ENCODE measurements around the gene TTC39C. TPM values are rescaled to one million over a fixed set of nuclear protein-coding genes. Genes with fewer than 3 reads are reported as not detected.

TTC39C gene
- total and polyA plus RNA-seq, 2 donors (not counting 3 experiments of a cell fraction or from before 2014, with no cell fraction given): 0.61 to 6.2 TPM

- ChIA-PET CTCF (interaction anchor here (6.0 kb wide), 1 partner anchor 308 kb away, joined by 276 read pairs; no protein-coding TSS in a partner anchor), POLR2A (no interaction called here)
- no peak overlapping the region for H3K9ac ChIP-seq (replicated peaks; ENCODE audit: extremely low read depth, insufficient read depth, low read length)
- BruUV-seq (replicated peaks): no TSS peak
- H3K9me1 ChIP-seq (replicated peaks; ENCODE audit: control insufficient read depth, extremely low read depth, insufficient read depth, low read length): no peaks in the 10 kb centered on the region
- dilution Hi-C loops (cut with MboI; ENCODE audit: extremely low pct_ligation_motif_present, low sequenced_read_pairs) (no loop called here), intact Hi-C loops (cut with micrococcal nuclease) (no loop called here)
- H3K4me3 ChIP-seq (replicated peaks in 1 of 3; ENCODE audit: insufficient read depth in 1 of 3, low read depth in 1 of 3, low read length in 3 of 3): no peak overlapping the region
- no peaks in the 10 kb centered on the region for H3K79me2 ChIP-seq (ENCODE audit: control insufficient read depth, insufficient read depth, low read length)
- H2AFZ ChIP-seq (ENCODE audit: low read depth, low read length): no peak overlapping the region
- FAIRE-seq (no peak), DNase-seq (ENCODE audit: low read depth, low spot score) (no peak)
- H3K9me3 ChIP-seq (replicated peaks; ENCODE audit: control insufficient read depth, insufficient read depth, low read length): no peaks in the 10 kb centered on the region
- H4K20me1 ChIP-seq (replicated peaks; ENCODE audit: control insufficient read depth, extremely low read depth, insufficient read depth, low read length): no peaks in the 10 kb centered on the region
- no peak overlapping the region for H3K27ac ChIP-seq (ENCODE audit: insufficient read depth, low read depth, low read length)
- no peaks in the 10 kb centered on the region for H3K4me1 ChIP-seq (ENCODE audit: control insufficient read depth, extremely low read depth, insufficient read depth, low read length)
- H3K4me2 ChIP-seq (ENCODE audit: insufficient read depth, low read length): no peak overlapping the region
- H3K27me3 ChIP-seq (ENCODE audit: control insufficient read depth in 2 of 2, insufficient read depth in 2 of 2, low read length in 2 of 2): no peaks in the 10 kb centered on the region
- TF ChIP-seq GATA2 (IDR thresholded peaks at IDR 0.05; ENCODE audit: insufficient read depth, insufficient read length, low read depth, low read length): no peak
- TF ChIP-seq MYC (IDR thresholded peaks at IDR 0.05; ENCODE audit: low read depth, low read length): no peak
- TF ChIP-seq FOS (IDR thresholded peaks at IDR 0.05; ENCODE audit: borderline replicate concordance, insufficient read depth, low read length): no peak
- TF ChIP-seq MAX (IDR thresholded peaks at IDR 0.05; ENCODE audit: insufficient read depth, insufficient read length): no peak
- TF ChIP-seq POLR2AphosphoS5 (IDR thresholded peaks at IDR 0.05; ENCODE audit: insufficient read depth, low read depth, low read length): no peak
- TF ChIP-seq JUN (IDR thresholded peaks at IDR 0.05; ENCODE audit: borderline replicate concordance, insufficient read depth, insufficient read length, low read depth): no peak
- TF ChIP-seq CTCF (IDR thresholded peaks at IDR 0.05; ENCODE audit: extremely low read depth in 1 of 2, insufficient read depth in 1 of 2, low read depth in 1 of 2, low read length in 2 of 2): no peak
- no peak for TF ChIP-seq EZH2 (IDR thresholded peaks at IDR 0.05; ENCODE audit: borderline replicate concordance, low read depth, low read length, severe bottlenecking)
- no peak for TF ChIP-seq POLR2A (IDR thresholded peaks at IDR 0.05; ENCODE audit: low read depth, low read length)
- H3K36me3 ChIP-seq (ENCODE audit: control insufficient read depth in 2 of 2, extremely low read depth in 1 of 2, insufficient read depth in 2 of 2, low read length in 2 of 2): no peaks in the 10 kb centered on the region
These were observed 165.5 kb downstream of the TTC39C start for GRCh38 chr18:24180048-24180447.
